Upper lobe of left lung (tissue), 4 donors: ENCODE measurements around the gene RAVER2.

ENCODE experiments used
- EP300 ChIP-seq, 4 donors: sonication (generic); formaldehyde crosslinking; IDR thresholded peaks; one replicate each; pipeline ENCODE4 v1.5.1; 2017; ENCODE audit warnings: antibody characterized with exemption in 4 of 4, control low read depth in 2 of 4
- POLR2A ChIP-seq, 4 donors: fragments of 450-650 bp; IDR thresholded peaks; one replicate each; pipeline ENCODE4 v1.5.1; 2016 to 2017; ENCODE audit warnings: antibody characterized with exemption in 4 of 4, mild to moderate bottlenecking in 2 of 4
- POLR2AphosphoS5 ChIP-seq, 2 donors: sonication (generic); formaldehyde crosslinking; IDR thresholded peaks; one replicate each; pipeline ENCODE4 v1.5.1; 2017; ENCODE audit warnings: antibody characterized with exemption in 2 of 2
- TF ChIP-seq, protein P1 (sequence below), 6 experiments: fragments of 450-650 bp in 4 of 6; fragments of 200-600 bp in 2 of 6; sonication (generic) in 2 of 6; IDR thresholded peaks; one replicate each; pipeline ENCODE4 v1.5.1; 2016 to 2019; ENCODE audit warnings: antibody characterized with exemption in 6 of 6

- TF ChIP-seq, protein P1, sequence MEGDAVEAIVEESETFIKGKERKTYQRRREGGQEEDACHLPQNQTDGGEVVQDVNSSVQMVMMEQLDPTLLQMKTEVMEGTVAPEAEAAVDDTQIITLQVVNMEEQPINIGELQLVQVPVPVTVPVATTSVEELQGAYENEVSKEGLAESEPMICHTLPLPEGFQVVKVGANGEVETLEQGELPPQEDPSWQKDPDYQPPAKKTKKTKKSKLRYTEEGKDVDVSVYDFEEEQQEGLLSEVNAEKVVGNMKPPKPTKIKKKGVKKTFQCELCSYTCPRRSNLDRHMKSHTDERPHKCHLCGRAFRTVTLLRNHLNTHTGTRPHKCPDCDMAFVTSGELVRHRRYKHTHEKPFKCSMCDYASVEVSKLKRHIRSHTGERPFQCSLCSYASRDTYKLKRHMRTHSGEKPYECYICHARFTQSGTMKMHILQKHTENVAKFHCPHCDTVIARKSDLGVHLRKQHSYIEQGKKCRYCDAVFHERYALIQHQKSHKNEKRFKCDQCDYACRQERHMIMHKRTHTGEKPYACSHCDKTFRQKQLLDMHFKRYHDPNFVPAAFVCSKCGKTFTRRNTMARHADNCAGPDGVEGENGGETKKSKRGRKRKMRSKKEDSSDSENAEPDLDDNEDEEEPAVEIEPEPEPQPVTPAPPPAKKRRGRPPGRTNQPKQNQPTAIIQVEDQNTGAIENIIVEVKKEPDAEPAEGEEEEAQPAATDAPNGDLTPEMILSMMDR (IDR thresholded peaks at IDR 0.05) = no peak
- no peak for TF ChIP-seq POLR2A (IDR thresholded peaks at IDR 0.05)
- no peak for TF ChIP-seq POLR2AphosphoS5 (IDR thresholded peaks at IDR 0.05)
- no peak for TF ChIP-seq EP300 (IDR thresholded peaks at IDR 0.05)
Observed at GRCh38 chr1:64857347-64857746, 112.5 kb downstream of the RAVER2 start.
